Vagina (tissue), 2 donors: Measurements from ENCODE around the gene PLXNB1.

ENCODE experiments used
- POLR2A ChIP-seq, 2 donors: fragments of 450-650 bp; IDR thresholded peaks; one replicate each; pipeline ENCODE4 v1.6.1; 2017; ENCODE audit warnings: antibody characterized with exemption in 2 of 2, mild to moderate bottlenecking in 2 of 2, moderate library complexity in 2 of 2
- POLR2AphosphoS5 ChIP-seq, 2 donors: sonication (generic); formaldehyde crosslinking; IDR thresholded peaks; one replicate each; pipeline ENCODE4 v1.9.0; 2017; ENCODE audit warnings: antibody characterized with exemption in 2 of 2, mild to moderate bottlenecking in 2 of 2, low read depth in 1 of 2; ENCODE audit not compliant: insufficient read depth in 1 of 2
- TF ChIP-seq, protein P1 (sequence below), 3 experiments: fragments of 450-650 bp in 2 of 3; fragments of 200-600 bp in 1 of 3; sonication (generic) in 1 of 3; IDR thresholded peaks; one replicate each; pipeline ENCODE4 v1.5.1; 2017 to 2019; ENCODE audit warnings: antibody characterized with exemption in 3 of 3, mild to moderate bottlenecking in 2 of 3, moderate library complexity in 2 of 3

- TF ChIP-seq, protein P1, sequence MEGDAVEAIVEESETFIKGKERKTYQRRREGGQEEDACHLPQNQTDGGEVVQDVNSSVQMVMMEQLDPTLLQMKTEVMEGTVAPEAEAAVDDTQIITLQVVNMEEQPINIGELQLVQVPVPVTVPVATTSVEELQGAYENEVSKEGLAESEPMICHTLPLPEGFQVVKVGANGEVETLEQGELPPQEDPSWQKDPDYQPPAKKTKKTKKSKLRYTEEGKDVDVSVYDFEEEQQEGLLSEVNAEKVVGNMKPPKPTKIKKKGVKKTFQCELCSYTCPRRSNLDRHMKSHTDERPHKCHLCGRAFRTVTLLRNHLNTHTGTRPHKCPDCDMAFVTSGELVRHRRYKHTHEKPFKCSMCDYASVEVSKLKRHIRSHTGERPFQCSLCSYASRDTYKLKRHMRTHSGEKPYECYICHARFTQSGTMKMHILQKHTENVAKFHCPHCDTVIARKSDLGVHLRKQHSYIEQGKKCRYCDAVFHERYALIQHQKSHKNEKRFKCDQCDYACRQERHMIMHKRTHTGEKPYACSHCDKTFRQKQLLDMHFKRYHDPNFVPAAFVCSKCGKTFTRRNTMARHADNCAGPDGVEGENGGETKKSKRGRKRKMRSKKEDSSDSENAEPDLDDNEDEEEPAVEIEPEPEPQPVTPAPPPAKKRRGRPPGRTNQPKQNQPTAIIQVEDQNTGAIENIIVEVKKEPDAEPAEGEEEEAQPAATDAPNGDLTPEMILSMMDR (IDR thresholded peaks at IDR 0.05), result no peak
- TF ChIP-seq POLR2A (IDR thresholded peaks at IDR 0.05), result no peak
- no peak for TF ChIP-seq POLR2AphosphoS5 (IDR thresholded peaks at IDR 0.05; ENCODE audit: insufficient read depth in 1 of 2, low read depth in 1 of 2)
These were observed 13.3 kb downstream of the PLXNB1 start for GRCh38 chr3:48416546-48416945.
